HEK293T (cell line): ENCODE results near the gene EIF2B5.

Experiments used
- CTCF ChIA-PET: fragments of 350-600 bp; formaldehyde crosslinking; extraction: SDS; loops from one replicate; lab custom pipeline; 2021; ENCODE audit warnings: antibody characterized with exemption, inconsistent platforms; lab: Yijun Ruan, JAX
- POLR2A ChIA-PET: fragments of 350-600 bp; formaldehyde crosslinking; extraction: SDS; loops from one replicate; lab custom pipeline; 2020; ENCODE audit warnings: antibody characterized with exemption, inconsistent platforms; lab: Yijun Ruan, JAX
- DNase-seq: peaks from one replicate; pipeline ENCODE4 v3.0.0; 2012; ENCODE audit warnings: mixed read lengths; ENCODE audit errors: extremely low spot score
- ARNT ChIP-seq: fragments of 450-650 bp; IDR thresholded peaks from 2 replicates; pipeline ENCODE4 v1.6.1; 2017; ENCODE audit warnings: mild to moderate bottlenecking
- ELF4 ChIP-seq: fragments of 450-650 bp; IDR thresholded peaks from 2 replicates; pipeline ENCODE4 v1.6.1; 2017; ENCODE audit warnings: antibody characterized with exemption
- FOXA1 ChIP-seq: fragments of 450-650 bp; IDR thresholded peaks from 2 replicates; pipeline ENCODE4 v1.6.1; 2016; ENCODE audit warnings: mild to moderate bottlenecking
- FOXK2 ChIP-seq: fragments of 450-650 bp; IDR thresholded peaks from 2 replicates; pipeline ENCODE4 v1.6.1; 2016; ENCODE audit warnings: mild to moderate bottlenecking
- FOXM1 ChIP-seq: fragments of 450-650 bp; IDR thresholded peaks from 2 replicates; pipeline ENCODE4 v1.6.1; 2017; ENCODE audit warnings: mild to moderate bottlenecking, borderline replicate concordance
- L3MBTL2 ChIP-seq: fragments of 450-650 bp; conservative IDR thresholded peaks from 2 replicates; pipeline ENCODE4 v1.6.1; 2016; ENCODE audit warnings: mild to moderate bottlenecking
- LEF1 ChIP-seq: fragments of 450-650 bp; IDR thresholded peaks from 2 replicates; pipeline ENCODE4 v1.6.1; 2017; ENCODE audit warnings: mild to moderate bottlenecking, borderline replicate concordance
- NFRKB ChIP-seq: fragments of 450-650 bp; IDR thresholded peaks from 2 replicates; pipeline ENCODE4 v1.6.1; 2016; ENCODE audit warnings: mild to moderate bottlenecking, moderate library complexity
- PKNOX1 ChIP-seq: fragments of 450-650 bp; IDR thresholded peaks from 2 replicates; pipeline ENCODE4 v1.6.1; 2016
- SUZ12 ChIP-seq: fragments of 450-650 bp; IDR thresholded peaks from 2 replicates; pipeline ENCODE4 v1.6.1; 2016; ENCODE audit warnings: mild to moderate bottlenecking
- TARDBP ChIP-seq: fragments of 450-650 bp; IDR thresholded peaks from 2 replicates; pipeline ENCODE4 v1.6.1; 2016
- ZNF384 ChIP-seq: fragments of 450-650 bp; IDR thresholded peaks from 2 replicates; pipeline ENCODE4 v1.6.1; 2016

Gene EIF2B5

GRCh38 chr3:184193991-184194539, 58.9 kb downstream of the EIF2B5 start:
- no peak for DNase-seq
- CTCF ChIA-PET = interaction anchor here (0.6 kb wide), 1 partner anchor 20 kb away, joined by 8 read pairs; no protein-coding TSS in a partner anchor
- TF ChIP-seq ARNT (no peak), LEF1 (no peak), SUZ12 (no peak), FOXA1 (no peak), NFRKB (no peak), FOXM1 (no peak), L3MBTL2 (no peak), PKNOX1 (no peak), ZNF384 (no peak), ELF4 (no peak), FOXK2 (no peak), TARDBP (no peak)
- POLR2A ChIA-PET = interaction anchor here (1.6 kb wide), 1 partner anchor 8 kb away, joined by 6 read pairs; the partner anchor contains the start of gene ABCF3
